Dendritic cell treated with granulocyte-macrophage colony-stimulating factor and Interleukin-4, amounts not matched to agents 40 ng/mL and 50 ng/mL, for 4 days (primary cell): ENCODE results near the gene CTNNBL1.

Source experiments
- H3K27ac Mint-ChIP-seq: one replicate; pipeline ENCODE4 v1.8.0; 2022; ENCODE audit warnings: mild to moderate bottlenecking, mixed read lengths
- H3K27me3 Mint-ChIP-seq: one replicate; pipeline ENCODE4 v1.8.0; 2022; ENCODE audit warnings: mild to moderate bottlenecking, mixed read lengths
- H3K36me3 Mint-ChIP-seq: one replicate; pipeline ENCODE4 v1.8.0; 2022; ENCODE audit warnings: low read depth, mixed read lengths
- H3K4me1 Mint-ChIP-seq: one replicate; pipeline ENCODE4 v1.8.0; 2022; ENCODE audit warnings: low read depth, mixed read lengths
- H3K4me3 Mint-ChIP-seq: one replicate; pipeline ENCODE4 v1.8.0; 2022; ENCODE audit warnings: mild to moderate bottlenecking, moderate library complexity, mixed read lengths
- H3K9me3 Mint-ChIP-seq: one replicate; pipeline ENCODE4 v1.8.0; 2022; ENCODE audit warnings: mixed read lengths
- intact Hi-C: fragments of 100-400 bp; cut with micrococcal nuclease; formaldehyde crosslinking; loops from one replicate; pipeline ENCODE4 v1.15.0; 2022

The CTNNBL1 gene

GRCh38 chr20:37776049-37776448 lies 82.2 kb downstream of the CTNNBL1 start:
- no peak overlapping the region for H3K4me3 Mint-ChIP-seq
- peaks cover 60% of the 10 kb centered on the region for H3K36me3 Mint-ChIP-seq
- H3K9me3 Mint-ChIP-seq: no peaks in the 10 kb centered on the region
- intact Hi-C loops: no loop called here
- no peak overlapping the region for H3K27ac Mint-ChIP-seq
- H3K27me3 Mint-ChIP-seq: no peaks in the 10 kb centered on the region
- H3K4me1 Mint-ChIP-seq: peaks cover 9% of the 10 kb centered on the region

- H3K36me3 Mint-ChIP-seq: peaks cover 60% of the 10 kb centered on the region
- H3K4me3 Mint-ChIP-seq: no peak overlapping the region
- H3K4me1 Mint-ChIP-seq: peaks cover 9% of the 10 kb centered on the region
- no peaks in the 10 kb centered on the region for H3K27me3 Mint-ChIP-seq
- intact Hi-C loops: no loop called here
- no peaks in the 10 kb centered on the region for H3K9me3 Mint-ChIP-seq
- no peak overlapping the region for H3K27ac Mint-ChIP-seq
Measured at GRCh38 chr20:37776526-37776925, 82.7 kb downstream of the CTNNBL1 start.

- intact Hi-C loops: no loop called here
- Mint-ChIP-seq H3K36me3 (peaks cover 60% of the 10 kb centered on the region), H3K4me1 (peaks cover 9% of the 10 kb centered on the region), H3K27me3 (no peaks in the 10 kb centered on the region), H3K9me3 (no peaks in the 10 kb centered on the region), H3K27ac (no peak overlapping the region), H3K4me3 (no peak overlapping the region)
Measured at GRCh38 chr20:37777012-37777950, 83.5 kb downstream of the CTNNBL1 start.

GRCh38 chr20:37777988-37778659 lies 84.3 kb downstream of the CTNNBL1 start:
- intact Hi-C loops: no loop called here
- peaks cover 9% of the 10 kb centered on the region for H3K4me1 Mint-ChIP-seq
- H3K9me3 Mint-ChIP-seq: no peaks in the 10 kb centered on the region
- no peak overlapping the region for H3K27ac Mint-ChIP-seq
- H3K27me3 Mint-ChIP-seq: no peaks in the 10 kb centered on the region
- no peak overlapping the region for H3K4me3 Mint-ChIP-seq
- peaks cover 64% of the 10 kb centered on the region for H3K36me3 Mint-ChIP-seq

GRCh38 chr20:37781626-37782025 lies 87.8 kb downstream of the CTNNBL1 start:
- peaks cover 85% of the 10 kb centered on the region for H3K36me3 Mint-ChIP-seq
- no peaks in the 10 kb centered on the region for H3K9me3 Mint-ChIP-seq
- intact Hi-C loops: no loop called here
- H3K4me1 Mint-ChIP-seq: peaks cover 9% of the 10 kb centered on the region
- H3K4me3 Mint-ChIP-seq: no peak overlapping the region
- no peak overlapping the region for H3K27ac Mint-ChIP-seq
- no peaks in the 10 kb centered on the region for H3K27me3 Mint-ChIP-seq

- Mint-ChIP-seq H3K27me3 (no peaks in the 10 kb centered on the region), H3K36me3 (peaks cover 96% of the 10 kb centered on the region), H3K9me3 (peaks cover 6% of the 10 kb centered on the region), H3K4me1 (no peaks in the 10 kb centered on the region), H3K27ac (no peak overlapping the region), H3K4me3 (no peak overlapping the region)
- intact Hi-C loops: no loop called here
Measured at GRCh38 chr20:37786043-37786442, 92.2 kb downstream of the CTNNBL1 start.

GRCh38 chr20:37789408-37789807 lies 95.6 kb downstream of the CTNNBL1 start:
- H3K27me3 Mint-ChIP-seq: no peaks in the 10 kb centered on the region
- peaks cover 8% of the 10 kb centered on the region for H3K9me3 Mint-ChIP-seq
- intact Hi-C loops: no loop called here
- no peaks in the 10 kb centered on the region for H3K4me1 Mint-ChIP-seq
- peaks cover 87% of the 10 kb centered on the region for H3K36me3 Mint-ChIP-seq
- H3K4me3 Mint-ChIP-seq: no peak overlapping the region
- no peak overlapping the region for H3K27ac Mint-ChIP-seq

DNA sequence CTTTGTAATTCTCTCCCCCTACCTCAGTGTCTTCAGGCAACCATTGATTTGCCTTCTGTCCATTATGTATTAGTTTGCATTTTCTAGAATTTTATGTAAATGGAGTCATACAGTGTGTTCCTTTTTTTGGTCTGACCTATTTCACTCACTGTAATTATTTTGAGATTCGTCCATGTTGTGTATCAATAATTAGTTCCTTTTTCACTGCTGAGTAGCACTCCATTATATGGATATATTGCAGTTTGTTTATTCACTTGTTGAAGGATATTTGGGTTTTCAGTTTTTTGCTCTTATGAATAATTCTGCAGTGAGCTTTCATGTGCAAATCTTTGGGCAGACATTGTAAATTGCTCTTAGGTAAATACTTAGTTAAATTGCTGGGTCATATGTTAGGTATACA lies 97.1 kb downstream of the CTNNBL1 start:
- H3K36me3 Mint-ChIP-seq: peaks cover 87% of the 10 kb centered on the region
- no peaks in the 10 kb centered on the region for H3K27me3 Mint-ChIP-seq
- H3K4me1 Mint-ChIP-seq: no peaks in the 10 kb centered on the region
- H3K9me3 Mint-ChIP-seq: peaks cover 8% of the 10 kb centered on the region
- H3K27ac Mint-ChIP-seq: no peak overlapping the region
- intact Hi-C loops: no loop called here
- no peak overlapping the region for H3K4me3 Mint-ChIP-seq

GRCh38 chr20:37796121-37796520 lies 102.3 kb downstream of the CTNNBL1 start:
- H3K27me3 Mint-ChIP-seq: no peaks in the 10 kb centered on the region
- no peak overlapping the region for H3K4me3 Mint-ChIP-seq
- H3K9me3 Mint-ChIP-seq: peaks cover under 1% of the 10 kb centered on the region
- H3K36me3 Mint-ChIP-seq: peaks cover 60% of the 10 kb centered on the region
- H3K4me1 Mint-ChIP-seq: no peaks in the 10 kb centered on the region
- intact Hi-C loops: no loop called here
- no peak overlapping the region for H3K27ac Mint-ChIP-seq

- Mint-ChIP-seq H3K4me3 (no peak overlapping the region), H3K27ac (no peak overlapping the region), H3K36me3 (peaks cover 56% of the 10 kb centered on the region), H3K4me1 (no peaks in the 10 kb centered on the region), H3K27me3 (no peaks in the 10 kb centered on the region), H3K9me3 (no peaks in the 10 kb centered on the region)
- intact Hi-C loops: no loop called here
Measured at GRCh38 chr20:37796733-37797132, 102.9 kb downstream of the CTNNBL1 start.

- Mint-ChIP-seq H3K4me3 (no peak overlapping the region), H3K27ac (no peak overlapping the region), H3K27me3 (no peaks in the 10 kb centered on the region), H3K36me3 (peaks cover 51% of the 10 kb centered on the region), H3K9me3 (no peaks in the 10 kb centered on the region), H3K4me1 (peaks cover 3% of the 10 kb centered on the region)
- intact Hi-C loops: no loop called here
Measured at GRCh38 chr20:37797669-37798175, 103.9 kb downstream of the CTNNBL1 start.

- Mint-ChIP-seq H3K36me3 (peaks cover 57% of the 10 kb centered on the region), H3K9me3 (no peaks in the 10 kb centered on the region), H3K27me3 (no peaks in the 10 kb centered on the region), H3K4me3 (no peak overlapping the region), H3K27ac (no peak overlapping the region), H3K4me1 (peaks cover 8% of the 10 kb centered on the region)
- intact Hi-C loops: no loop called here
Measured at GRCh38 chr20:37798312-37798711, 104.5 kb downstream of the CTNNBL1 start.

DNA sequence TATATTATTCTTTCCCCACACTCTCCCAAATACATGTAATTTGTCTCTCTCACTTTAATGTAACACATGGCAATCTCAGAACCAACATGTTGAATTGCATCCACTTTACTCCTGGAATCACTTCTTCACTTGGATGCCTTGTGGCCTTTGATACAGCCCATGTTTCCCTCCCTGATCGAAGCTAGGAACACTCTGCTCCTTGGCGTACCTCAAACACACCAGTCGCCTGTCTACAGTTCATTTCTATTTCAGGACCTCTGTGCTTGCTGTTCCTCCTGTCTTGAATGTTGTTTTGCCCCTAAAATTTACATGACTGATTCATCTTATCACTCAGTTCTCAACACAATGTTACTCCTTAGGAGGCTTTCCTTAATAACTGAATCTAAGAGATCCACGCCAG lies 106.8 kb downstream of the CTNNBL1 start:
- Mint-ChIP-seq H3K27me3 (no peaks in the 10 kb centered on the region), H3K4me3 (no peak overlapping the region), H3K36me3 (peaks cover 48% of the 10 kb centered on the region), H3K9me3 (no peaks in the 10 kb centered on the region), H3K27ac (no peak overlapping the region), H3K4me1 (peaks cover 31% of the 10 kb centered on the region)
- intact Hi-C loops: no loop called here

- Mint-ChIP-seq H3K36me3 (peaks cover 44% of the 10 kb centered on the region), H3K9me3 (no peaks in the 10 kb centered on the region), H3K4me3 (no peak overlapping the region), H3K4me1 (peaks cover 35% of the 10 kb centered on the region), H3K27ac (no peak overlapping the region), H3K27me3 (no peaks in the 10 kb centered on the region)
- intact Hi-C loops: no loop called here
Measured at GRCh38 chr20:37801921-37802320, 108.1 kb downstream of the CTNNBL1 start.
